ENCODE measurements around the gene BLID. TPM values are rescaled to one million over a fixed set of nuclear protein-coding genes. Genes with fewer than 3 reads are reported as not detected.

Gene BLID
- total and polyA plus RNA-seq, 2 of the 8 experiments (the other 6 are each of a cell fraction or from before 2014, with no cell fraction given), result not detected

DNA sequence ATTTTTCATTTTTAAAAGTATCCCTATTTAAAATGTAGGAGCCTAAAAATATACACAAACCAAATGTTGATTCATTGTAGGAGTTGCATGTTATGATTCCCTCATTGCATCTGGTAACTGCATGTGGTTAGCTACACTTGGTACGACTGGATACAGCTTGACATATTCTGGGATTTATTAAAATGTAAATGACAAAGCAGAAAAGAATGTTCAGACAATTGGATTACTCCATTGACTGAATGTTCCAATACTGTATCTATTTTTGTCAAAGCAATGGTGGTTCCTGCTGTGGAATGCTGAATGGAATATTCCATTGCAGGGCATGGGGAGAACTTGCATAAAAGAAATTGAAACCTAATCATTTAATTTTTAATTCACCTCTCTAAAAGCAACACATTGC, 30.8 kb downstream of the BLID start:
- Histone ChIP-seq H3K4me2 (ENCODE audit: insufficient read depth in 1 of 2, low read depth in 2 of 2, low read length in 2 of 2) (no peak overlapping the region), H3K9ac (replicated peaks in 1 of 4; ENCODE audit: extremely low read depth in 1 of 4, low read depth in 3 of 4, low read length in 3 of 4) (no peak overlapping the region), H2BK20ac (ENCODE audit: low read length) (no peak overlapping the region), H4K8ac (ENCODE audit: extremely low read depth, insufficient read depth, low read length) (no peak overlapping the region), H3K23me2 (ENCODE audit: low read depth, low read length) (no peaks in the 10 kb centered on the region), H2BK120ac (replicated peaks; ENCODE audit: low read depth, low read length) (no peak overlapping the region), H2BK15ac (ENCODE audit: low read length) (no peak overlapping the region), H3K36me3 (ENCODE audit: control insufficient read depth in 2 of 4, insufficient read depth in 4 of 4, low read length in 3 of 4) (no peaks in the 10 kb centered on the region), H2AFZ (ENCODE audit: low read length) (no peak overlapping the region), H3K27me3 (replicated peaks in 1 of 4; ENCODE audit: control insufficient read depth in 3 of 4, extremely low read depth in 1 of 4, insufficient read depth in 3 of 4, low read length in 3 of 4) (no peaks in the 10 kb centered on the region), H4K20me1 (replicated peaks in 1 of 2; ENCODE audit: control insufficient read depth in 1 of 2, insufficient read depth in 2 of 2, low read length in 2 of 2) (no peaks in the 10 kb centered on the region), H3K79me2 (ENCODE audit: control insufficient read depth in 1 of 2, insufficient read depth in 2 of 2, low read length in 2 of 2) (no peaks in the 10 kb centered on the region), H4K5ac (ENCODE audit: insufficient read length, low read depth, low read length) (no peak overlapping the region), H3K4me1 (replicated peaks in 1 of 4; ENCODE audit: control insufficient read depth in 3 of 4, insufficient read depth in 4 of 4, low read length in 3 of 4) (no peaks in the 10 kb centered on the region), H4K91ac (replicated peaks; ENCODE audit: insufficient read length, low read length) (no peak overlapping the region), H3K9me3 (ENCODE audit: insufficient read depth in 2 of 2, low read depth in 1 of 2, low read length in 1 of 2) (no peaks in the 10 kb centered on the region), H3K18ac (ENCODE audit: extremely low read depth, low read length) (no peak overlapping the region), H3K56ac (replicated peaks; ENCODE audit: insufficient read length, low read depth, low read length) (no peak overlapping the region), H3K14ac (ENCODE audit: insufficient read length) (no peak overlapping the region), H3K27ac (ENCODE audit: low read depth, low read length) (no peak overlapping the region), H2BK12ac (ENCODE audit: low read depth, low read length) (no peak overlapping the region), H2AK5ac (ENCODE audit: low read depth, low read length) (no peak overlapping the region), H3K4me3 (ENCODE audit: extremely low read depth in 1 of 4, insufficient read depth in 2 of 4, low read depth in 3 of 4, low read length in 4 of 4) (no peak overlapping the region), H2BK5ac (ENCODE audit: low read depth, low read length) (no peak overlapping the region), H3K4ac (replicated peaks; ENCODE audit: insufficient read length, low read depth, low read length) (no peak overlapping the region), H3K79me1 (ENCODE audit: low read depth, low read length) (no peaks in the 10 kb centered on the region), H3K23ac (ENCODE audit: insufficient read length) (no peak overlapping the region)
- FAIRE-seq, result no peak
- CTCF ChIA-PET (ENCODE audit: partially characterized antibody), result no interaction called here
- no peak for DNase-seq (ENCODE audit: low read depth in 1 of 2, low spot score in 2 of 2)
- no peak for TF ChIP-seq CEBPB (IDR thresholded peaks at IDR 0.05; ENCODE audit: low read depth, low read length)
- TF ChIP-seq TCF12 (IDR thresholded peaks at IDR 0.05; ENCODE audit: low read depth, low read length), result no peak
- TF ChIP-seq HDAC2 (IDR thresholded peaks at IDR 0.05; ENCODE audit: borderline replicate concordance in 1 of 2, low read depth in 2 of 2, low read length in 2 of 2), result no peak
- TF ChIP-seq BRCA1 (IDR thresholded peaks at IDR 0.05; ENCODE audit: low read depth, low read length), result no peak
- no peak for TF ChIP-seq SIN3A (conservative IDR thresholded peaks at IDR 0.05 in 1 of 2, IDR thresholded peaks at IDR 0.05 in 1 of 2; ENCODE audit: low read depth in 1 of 2, low read length in 2 of 2)
- TF ChIP-seq TBP (IDR thresholded peaks at IDR 0.05; ENCODE audit: low read depth, low read length), result no peak
- no peak for TF ChIP-seq GABPA (IDR thresholded peaks at IDR 0.05; ENCODE audit: borderline replicate concordance, insufficient read depth, low read length)
- TF ChIP-seq FOSL1 (IDR thresholded peaks at IDR 0.05; ENCODE audit: insufficient read depth, low read depth, low read length), result no peak
- no peak for TF ChIP-seq CREB1 (IDR thresholded peaks at IDR 0.05)
- TF ChIP-seq RAD21 (IDR thresholded peaks at IDR 0.05 in 1 of 2, conservative IDR thresholded peaks at IDR 0.05 in 1 of 2; ENCODE audit: low read depth in 2 of 2, low read length in 2 of 2), result no peak
- TF ChIP-seq PHF8 (conservative IDR thresholded peaks at IDR 0.05; ENCODE audit: low read depth, low read length), result no peak
- TF ChIP-seq, protein P1, sequence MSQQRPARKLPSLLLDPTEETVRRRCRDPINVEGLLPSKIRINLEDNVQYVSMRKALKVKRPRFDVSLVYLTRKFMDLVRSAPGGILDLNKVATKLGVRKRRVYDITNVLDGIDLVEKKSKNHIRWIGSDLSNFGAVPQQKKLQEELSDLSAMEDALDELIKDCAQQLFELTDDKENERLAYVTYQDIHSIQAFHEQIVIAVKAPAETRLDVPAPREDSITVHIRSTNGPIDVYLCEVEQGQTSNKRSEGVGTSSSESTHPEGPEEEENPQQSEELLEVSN (IDR thresholded peaks at IDR 0.05), result no peak
- TF ChIP-seq POLR2AphosphoS5 (IDR thresholded peaks at IDR 0.05; ENCODE audit: low read depth, low read length), result no peak
- 91% methylated on average over 1 of the region's 1 CpG; no CpG with 5 or more reads in 1 of the 2 experiments for WGBS, 2 experiments (ENCODE audit: extremely low coverage in 1 of 2, insufficient coverage in 1 of 2, insufficient read length in 1 of 2, insufficient replicate concordance in 2 of 2, low coverage in 1 of 2, low lambda C conversion rate in 2 of 2, missing lambda C conversion rate in 1 of 2)
- POLR2A ChIA-PET (ENCODE audit: partially characterized antibody), result no interaction called here
